PC-9 (cell line): ENCODE data around the gene GOLGB1.

Source experiments
- EZH2 ChIP-seq: fragments of 200-600 bp; sonication (generic); IDR thresholded peaks from 2 replicates; pipeline ENCODE4 v1.8.0; 2017; ENCODE audit warnings: antibody characterized with exemption, low read depth
- TF ChIP-seq, protein P1 (sequence below): fragments of 200-600 bp; sonication (generic); conservative IDR thresholded peaks from 2 replicates; pipeline ENCODE4 v1.6.1; 2017; ENCODE audit warnings: mixed run types, antibody characterized with exemption, mild to moderate bottlenecking, moderate library complexity

DNA sequence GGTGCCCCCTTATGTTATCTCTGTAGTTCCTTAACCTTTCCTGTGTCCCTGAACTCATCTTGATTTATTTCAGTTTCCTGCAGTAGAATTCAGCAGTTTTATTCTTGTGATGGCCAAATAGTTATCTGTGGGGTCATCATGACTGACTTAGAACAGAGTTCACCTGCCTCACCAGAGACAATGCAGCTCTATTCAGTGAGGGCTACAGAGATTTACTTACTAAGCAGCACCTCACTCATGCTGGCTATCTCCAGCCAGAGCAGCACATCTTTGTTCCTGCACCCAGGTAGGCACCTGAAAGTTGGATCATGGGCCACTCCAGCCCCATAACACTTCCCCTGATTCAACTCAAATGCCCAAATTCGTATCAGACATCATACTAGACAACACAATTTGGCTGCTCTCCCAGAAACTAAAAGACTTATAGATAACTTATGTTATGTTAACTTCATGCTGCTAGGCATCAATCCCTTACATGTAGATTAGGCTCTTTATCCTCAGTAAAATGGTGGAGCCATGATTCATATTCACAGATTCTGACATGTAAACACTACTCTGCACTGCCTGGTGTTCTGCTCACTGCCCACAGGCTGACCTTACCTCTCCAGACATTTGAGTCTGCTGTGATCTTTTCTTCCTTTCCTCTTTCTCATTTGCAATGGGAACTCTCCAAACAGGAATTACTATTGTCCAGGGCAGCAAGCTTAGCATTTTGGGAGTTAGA, 9.3 kb upstream of the GOLGB1 start:
- TF ChIP-seq, protein P1, sequence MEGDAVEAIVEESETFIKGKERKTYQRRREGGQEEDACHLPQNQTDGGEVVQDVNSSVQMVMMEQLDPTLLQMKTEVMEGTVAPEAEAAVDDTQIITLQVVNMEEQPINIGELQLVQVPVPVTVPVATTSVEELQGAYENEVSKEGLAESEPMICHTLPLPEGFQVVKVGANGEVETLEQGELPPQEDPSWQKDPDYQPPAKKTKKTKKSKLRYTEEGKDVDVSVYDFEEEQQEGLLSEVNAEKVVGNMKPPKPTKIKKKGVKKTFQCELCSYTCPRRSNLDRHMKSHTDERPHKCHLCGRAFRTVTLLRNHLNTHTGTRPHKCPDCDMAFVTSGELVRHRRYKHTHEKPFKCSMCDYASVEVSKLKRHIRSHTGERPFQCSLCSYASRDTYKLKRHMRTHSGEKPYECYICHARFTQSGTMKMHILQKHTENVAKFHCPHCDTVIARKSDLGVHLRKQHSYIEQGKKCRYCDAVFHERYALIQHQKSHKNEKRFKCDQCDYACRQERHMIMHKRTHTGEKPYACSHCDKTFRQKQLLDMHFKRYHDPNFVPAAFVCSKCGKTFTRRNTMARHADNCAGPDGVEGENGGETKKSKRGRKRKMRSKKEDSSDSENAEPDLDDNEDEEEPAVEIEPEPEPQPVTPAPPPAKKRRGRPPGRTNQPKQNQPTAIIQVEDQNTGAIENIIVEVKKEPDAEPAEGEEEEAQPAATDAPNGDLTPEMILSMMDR, result no peak
- TF ChIP-seq EZH2, result no peak
